DMS79 (cell line): Measurements from ENCODE around the gene NMT1.
"Not testable (repeated sequence)": the region's sequence is repeated elsewhere in the genome, so short reads cannot be mapped to it uniquely, and the experiment has no call there.

Experiments used
- DNase-seq: peaks from one replicate; lab custom pipeline; 2025; lab: John Stamatoyannopoulos, UW

The NMT1 gene

DNA sequence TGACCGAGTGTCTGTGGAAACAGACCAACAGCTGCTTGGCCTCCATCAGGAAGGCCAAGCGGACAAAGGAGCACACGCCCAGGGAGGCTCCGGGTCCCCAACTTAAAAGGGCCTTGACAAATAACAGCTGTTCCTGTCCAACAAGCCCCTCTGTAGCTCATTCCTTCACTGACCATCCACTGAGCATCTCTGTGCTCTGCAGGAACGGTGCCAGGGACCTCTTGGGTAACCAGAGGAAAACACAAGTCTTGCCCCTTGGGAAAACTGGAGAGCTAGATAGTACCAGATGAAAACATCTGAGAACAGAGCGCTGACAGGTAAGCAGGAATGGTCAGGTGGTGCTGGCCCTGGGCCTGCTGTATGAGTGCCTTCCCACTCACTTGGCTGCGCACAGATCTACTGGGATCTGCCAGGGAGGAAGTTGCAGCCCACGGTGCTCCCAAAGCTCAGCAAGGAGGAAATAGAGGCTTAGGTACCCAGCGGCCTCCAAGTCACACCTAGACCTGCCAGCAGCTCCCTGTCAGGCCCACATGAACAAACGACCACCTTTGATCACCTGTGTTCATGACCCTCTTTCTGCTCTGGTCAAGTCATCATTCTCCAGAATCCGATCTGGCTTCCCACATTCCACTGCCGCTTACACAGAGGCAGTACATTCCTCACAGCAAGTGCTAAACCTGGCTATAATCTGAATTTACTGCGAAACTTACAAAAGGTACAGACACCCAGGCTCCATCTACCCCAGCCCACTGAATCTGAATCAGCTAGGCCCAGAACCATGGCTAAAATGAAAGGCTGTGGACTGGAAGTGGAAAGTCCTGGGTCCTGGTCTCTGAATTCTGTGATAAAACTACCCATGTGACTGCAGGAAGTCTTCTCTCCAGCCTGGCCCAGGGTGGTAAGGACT, 22.1 kb upstream of the NMT1 start:
- no peak for DNase-seq

DNA sequence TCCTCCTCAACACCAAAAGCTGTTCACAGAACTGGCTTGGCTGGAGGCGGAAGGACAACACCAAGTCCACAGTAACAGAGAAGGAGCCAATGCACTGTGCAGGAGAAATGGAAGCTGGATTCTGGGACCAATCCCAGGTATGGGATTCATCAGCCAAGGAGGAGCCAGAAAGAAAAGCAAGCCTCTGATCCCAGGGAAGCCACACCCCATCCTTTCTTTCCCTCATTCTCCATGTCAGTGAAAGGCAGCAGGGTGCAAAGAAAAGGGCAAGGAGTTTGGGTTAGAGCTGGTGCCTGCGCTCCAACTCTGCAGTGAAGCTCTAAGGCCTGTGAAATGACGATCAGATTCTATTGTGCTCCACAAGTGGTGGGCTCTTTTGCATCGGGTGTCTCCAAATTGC, 20.7 kb upstream of the NMT1 start:
- DNase-seq: no peak

DNA sequence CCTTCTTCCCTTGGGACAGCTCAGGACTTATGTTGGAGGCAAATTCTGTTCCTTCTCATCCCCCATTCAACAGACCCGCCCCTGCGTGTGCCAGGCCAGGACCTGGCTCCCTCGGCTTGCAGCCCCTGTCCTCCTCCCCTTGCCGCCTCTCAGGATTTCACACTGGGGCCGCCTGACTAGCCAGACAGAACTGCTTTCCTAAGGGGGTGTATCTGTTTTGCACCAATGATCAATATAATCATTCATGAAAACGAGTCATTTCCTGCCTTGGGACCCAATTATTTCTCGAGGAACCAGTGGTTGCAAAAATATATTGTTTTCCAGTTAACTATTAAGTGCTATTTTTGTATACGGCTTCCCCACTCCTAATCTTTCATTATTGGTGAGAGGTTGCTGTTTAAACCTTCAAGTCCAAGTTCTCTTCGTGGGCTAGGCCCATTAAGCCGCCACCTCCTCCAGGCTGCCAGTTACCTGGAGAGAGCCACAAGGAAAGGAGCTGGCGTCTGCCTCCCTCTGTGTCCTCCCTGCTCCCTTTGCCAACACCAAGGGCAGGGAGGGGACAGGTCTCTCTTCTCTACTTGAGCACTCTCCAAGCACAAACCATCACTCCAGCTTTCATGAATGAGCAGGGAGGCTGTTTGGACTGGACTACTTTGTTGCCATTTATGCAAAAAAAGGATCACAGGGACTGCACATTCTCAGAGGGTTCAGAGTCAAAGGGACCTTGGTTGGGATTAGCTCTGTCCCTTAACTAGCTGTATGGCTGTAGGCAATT, 18.6 kb upstream of the NMT1 start:
- DNase-seq: peak; percentile 44

DNA sequence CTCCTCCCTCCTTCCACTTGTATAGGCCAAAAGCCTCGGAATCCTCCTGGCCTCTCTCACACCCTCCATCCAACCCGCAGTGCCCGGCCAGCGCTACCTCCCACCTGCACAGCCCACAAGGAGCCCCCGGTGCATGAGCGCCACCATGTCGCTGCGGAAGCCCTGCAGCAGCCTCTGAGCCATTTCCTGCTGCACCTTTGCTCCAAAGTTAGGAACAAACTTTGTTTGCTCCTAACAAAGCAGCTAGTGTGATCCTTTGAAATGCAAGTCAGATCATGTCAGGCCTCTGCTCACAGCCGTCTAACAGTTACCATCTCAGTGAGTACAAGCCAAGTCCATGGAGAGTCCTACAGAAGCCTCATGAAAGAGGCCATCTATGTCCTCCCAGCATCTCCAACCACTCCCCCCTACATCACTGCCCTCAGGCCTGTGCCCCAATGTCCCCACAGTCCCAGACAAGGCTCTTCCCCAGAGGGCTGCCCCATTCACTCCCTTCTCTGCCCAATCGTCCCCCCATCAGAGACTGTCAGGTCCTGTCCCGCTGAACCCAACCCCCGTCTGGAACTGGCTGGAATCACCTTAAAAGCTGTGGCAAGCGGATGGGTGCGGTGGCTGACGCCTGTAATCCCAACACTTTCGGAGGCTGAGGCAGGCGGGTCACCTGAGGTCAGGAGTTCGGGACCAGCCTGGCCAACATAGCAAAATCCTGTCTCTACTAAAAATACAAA, 17.1 kb upstream of the NMT1 start:
- DNase-seq: no peak

DNA sequence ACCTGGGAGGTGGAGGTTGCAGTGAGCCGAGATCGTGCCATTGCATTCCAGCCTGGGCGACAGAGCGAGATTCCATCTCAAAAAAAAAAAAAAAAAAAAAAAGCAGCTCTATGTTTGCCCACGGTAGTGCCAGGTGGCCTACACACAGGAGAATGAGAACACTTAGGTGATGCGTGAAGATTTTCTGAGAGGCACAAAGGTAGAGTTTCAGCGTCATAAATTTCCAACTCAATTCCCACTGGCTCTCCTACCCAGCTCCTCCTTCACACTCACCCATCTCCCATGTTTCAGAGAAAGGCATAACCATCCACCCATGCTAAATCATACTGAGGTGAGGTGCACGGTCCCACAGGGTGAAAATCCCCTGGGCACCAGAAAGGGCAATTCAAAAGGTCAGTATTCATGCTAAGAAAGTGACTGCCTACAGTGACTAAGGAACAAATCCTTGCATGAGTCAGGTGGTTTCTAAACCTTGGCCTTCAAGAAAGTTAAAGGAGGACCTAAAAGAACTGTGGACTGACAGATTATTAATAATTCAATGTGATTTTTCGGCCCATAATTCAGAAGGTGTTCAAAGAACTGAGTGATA, 14.5 kb upstream of the NMT1 start:
- DNase-seq: peak; percentile 91

DNA sequence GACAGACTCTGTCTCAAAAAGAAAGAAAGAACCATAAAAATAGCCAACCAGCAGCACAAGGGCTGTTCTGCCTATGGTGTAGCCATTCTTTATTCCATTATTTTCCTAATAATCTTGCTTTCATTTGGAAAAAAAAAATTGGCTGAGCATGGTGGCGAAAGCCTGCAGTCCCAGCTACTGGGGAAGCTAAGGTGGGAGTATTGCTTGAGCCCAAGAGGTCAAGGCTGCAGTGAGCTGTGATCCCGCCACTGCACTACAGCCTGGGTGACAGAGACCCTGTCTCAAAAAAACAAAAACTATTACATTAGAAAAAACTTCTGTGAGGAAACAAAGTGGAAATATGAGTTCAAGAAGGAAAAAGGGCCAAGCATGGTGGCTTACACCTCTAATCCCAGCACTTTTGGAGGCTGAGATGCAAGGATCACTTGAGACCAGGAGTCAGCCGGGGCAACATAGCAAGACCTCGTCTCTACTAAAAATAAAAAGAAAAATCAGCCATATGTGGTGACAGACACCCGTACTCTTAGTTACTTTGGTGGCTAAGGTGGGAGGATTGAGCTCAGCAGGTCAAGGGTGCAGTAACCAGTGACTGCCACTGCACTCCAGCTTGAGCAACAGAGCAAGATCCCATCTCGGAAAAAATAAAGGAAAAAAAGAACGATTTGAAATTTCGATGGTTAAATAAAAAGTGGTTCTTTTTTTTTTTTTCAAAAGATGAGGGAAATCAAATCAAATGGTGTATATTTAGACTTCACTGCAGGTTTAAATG, 12.1 kb upstream of the NMT1 start:
- DNase-seq: no peak

DNA sequence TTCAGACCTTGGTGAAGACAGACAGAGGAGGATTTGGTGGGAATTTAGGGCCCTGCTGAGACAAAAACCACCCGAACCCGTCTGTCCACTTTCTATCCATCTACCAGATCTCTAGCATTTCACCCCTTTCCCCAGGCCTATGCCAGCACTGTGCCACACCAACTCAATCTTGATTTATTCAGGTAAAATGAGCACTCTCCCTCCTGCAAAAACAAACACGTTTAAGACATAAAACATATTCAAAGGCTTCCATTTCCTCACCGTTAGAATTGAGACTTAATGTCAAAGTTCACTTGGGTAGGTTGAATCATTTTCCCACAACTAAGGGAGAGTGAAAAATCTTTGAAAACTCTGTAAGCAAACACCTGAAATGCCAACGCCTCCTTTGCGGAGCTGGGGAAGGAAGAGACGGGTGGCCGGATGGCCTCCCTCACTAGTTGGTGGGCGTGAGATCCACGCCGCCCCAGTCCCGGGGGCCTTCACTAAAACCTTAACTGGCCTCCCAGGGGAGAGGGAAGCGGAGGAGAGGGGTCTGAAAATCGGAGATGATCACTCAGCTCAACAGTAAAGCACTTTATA, 10.5 kb upstream of the NMT1 start:
- peak; percentile 37 for DNase-seq

DNA sequence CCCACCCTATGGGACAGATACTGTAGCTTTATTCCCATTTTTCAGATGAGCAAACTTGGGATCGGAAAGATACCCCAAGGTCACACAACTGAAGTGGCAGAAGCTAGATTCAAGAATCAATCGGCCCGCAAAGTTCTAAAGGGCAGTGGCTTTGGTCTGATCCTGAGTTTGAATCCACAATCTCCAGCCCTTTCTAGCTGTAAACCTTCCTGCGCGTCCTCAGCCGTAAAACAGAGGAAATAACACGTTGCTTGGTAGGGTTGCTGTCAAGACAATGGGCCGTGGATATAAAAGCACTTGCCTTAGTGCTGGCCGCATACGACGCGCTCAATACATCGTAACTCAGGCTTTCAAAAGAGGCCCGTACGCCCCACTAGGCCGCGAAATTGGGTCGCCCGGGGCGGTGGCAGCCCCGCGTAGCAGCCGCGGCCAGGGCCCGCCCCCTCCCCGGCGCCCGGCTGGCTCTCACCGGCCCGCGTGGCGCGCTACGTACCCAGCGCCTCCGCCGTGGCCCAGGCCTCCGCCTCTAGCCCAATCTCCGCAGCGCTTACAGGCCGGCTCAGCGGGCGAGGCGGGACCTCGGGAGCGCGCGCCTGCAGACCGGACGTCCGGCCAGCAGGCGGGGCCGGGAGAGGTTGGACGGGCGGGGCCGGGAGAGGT, 9.9 kb upstream of the NMT1 start, which contains the start of gene DCAKD:
DCAKD (minus strand) TSS at position 573 of the 660 bp plus-strand sequence. CDS start 16,747 bp downstream, outside the sequence.
- peak; percentile 82 for DNase-seq

DNA sequence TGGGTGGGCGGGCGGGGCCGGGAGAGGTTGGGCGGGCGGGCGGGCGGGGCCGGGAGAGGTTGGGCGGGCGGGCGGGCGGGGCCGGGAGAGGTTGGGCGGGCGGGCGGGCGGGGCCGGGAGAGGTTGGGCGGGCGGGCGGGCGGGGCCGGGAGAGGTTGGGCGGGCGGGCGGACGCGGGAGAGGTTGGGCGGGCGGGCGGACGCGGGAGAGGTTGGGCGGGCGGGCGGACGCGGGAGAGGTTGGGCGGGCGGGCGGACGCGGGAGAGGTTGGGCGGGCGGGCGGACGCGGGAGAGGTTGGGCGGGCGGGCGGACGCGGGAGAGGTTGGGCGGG, 9.4 kb upstream of the NMT1 start:
- not testable (repeated sequence) for DNase-seq

DNA sequence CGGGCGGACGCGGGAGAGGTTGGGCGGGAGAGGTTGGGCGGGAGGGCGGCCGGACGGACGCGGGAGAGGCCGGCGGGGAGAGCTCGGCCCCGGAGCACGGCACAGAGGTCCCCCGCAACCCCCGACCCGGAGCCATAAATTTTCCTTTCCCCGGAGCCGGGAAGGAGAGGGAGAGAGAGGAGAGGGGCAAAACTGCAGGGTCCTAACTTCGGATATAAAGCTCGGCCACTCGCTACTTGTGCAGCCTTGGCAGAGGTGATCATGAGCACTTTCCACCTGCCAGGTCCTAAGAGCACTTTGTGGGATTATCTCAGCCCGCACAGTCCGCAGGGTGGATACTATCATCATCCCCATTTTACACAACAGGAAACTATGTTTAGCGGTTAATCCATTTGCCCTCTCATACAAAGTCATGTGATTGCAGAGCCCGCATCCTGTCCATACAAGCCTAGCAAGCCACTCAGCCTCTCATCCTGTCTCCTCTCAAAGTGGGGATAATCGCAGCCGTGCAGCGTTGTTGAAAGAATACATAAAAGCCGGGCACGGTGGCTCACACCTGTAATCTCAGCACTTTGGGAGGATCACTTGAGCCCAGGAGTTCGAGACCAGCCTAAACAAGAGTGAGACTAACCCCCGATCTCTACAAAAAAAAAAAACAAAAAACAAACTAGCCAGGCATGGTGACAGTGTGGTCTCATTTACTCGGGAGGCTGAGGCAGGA, 8.9 kb upstream of the NMT1 start:
- DNase-seq: peak; percentile 19

DNA sequence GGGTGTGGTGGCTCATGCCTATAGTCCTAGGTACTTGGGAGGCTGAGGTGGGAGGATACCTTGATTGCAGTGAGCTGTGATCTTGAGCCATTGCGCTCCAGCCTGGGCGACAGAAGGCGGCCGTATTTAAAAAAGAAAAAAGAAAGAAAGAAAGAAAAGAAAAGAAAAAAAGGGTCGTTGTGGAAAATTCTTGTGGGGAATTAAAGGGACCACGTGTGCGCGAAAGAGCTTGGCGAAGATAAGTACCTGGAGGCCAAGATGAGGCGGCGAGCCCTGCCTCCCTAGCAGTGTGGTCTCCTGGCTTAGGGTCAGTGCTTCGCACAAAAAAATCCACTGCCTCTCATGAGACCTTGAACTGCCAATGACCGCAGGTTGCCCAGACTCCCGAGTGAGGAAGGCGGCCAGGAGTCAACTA, 728 bp upstream of the NMT1 start:
- DNase-seq: no peak

DNA sequence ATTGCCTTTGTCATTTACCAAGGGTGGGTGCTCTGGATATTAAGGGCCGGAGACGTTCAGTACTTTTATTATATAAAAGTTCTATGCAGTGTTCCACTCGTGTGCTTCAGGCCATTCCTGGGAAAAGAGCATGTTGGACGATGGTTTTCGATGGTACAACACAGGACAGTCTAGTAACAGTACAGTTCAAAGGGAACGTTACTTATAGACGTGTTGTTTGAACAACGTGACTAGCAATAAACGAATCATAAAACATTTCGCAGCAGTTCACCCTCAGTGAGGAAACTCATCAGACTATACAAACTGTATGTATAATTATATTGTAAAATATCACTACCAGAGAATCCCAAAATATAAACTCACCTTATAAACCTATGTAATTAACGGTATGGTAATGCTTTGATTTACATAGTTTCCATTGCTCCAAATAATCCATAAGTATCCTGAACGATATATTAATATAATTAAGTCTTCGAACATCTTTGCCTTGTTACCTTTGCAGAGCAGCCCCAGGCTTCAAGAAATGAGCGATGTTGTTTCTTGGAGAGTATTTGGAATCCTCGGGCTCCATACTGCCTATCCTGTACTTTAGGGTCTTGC, 589 bp downstream of the NMT1 start:
- no peak for DNase-seq

DNA sequence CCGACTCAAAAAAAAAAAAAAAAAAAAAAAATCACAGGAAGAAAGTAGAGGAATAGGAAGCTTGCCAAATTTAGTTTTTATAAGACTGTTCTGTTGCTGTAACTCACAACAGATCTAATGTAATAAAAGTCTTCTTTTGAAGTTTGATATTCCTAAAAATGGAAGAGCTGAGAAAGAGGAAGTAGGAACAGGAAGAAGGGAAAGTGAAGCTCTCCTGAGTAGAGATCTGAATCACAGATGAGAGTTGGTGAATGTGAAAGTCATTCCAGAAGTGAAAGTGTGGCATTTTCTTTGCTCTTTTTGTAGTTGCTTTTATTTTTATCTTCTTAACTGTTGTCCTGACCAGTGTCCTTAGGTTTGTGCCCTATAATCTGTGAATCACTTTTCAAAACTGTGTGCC, 2.1 kb downstream of the NMT1 start:
- no peak for DNase-seq

DNA sequence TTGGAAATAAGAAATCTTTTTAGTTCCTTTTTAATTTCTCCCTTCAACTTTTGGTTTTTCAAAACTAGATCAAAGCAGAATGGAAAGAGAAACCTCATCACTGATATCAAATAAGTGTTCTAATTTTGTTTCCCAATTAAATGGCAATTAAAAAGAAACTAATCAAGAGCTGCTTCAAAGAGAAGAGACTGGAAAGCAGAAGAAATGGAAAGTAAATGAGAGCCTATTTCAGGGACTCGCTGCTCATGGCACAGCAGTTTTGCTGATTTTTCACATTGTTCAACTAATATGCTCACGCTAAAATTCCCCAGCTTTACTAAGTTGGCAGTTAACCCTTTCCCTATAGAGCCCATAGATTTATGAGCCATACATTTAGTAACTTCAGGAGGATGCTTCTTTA, 6.5 kb downstream of the NMT1 start:
- no peak for DNase-seq

DNA sequence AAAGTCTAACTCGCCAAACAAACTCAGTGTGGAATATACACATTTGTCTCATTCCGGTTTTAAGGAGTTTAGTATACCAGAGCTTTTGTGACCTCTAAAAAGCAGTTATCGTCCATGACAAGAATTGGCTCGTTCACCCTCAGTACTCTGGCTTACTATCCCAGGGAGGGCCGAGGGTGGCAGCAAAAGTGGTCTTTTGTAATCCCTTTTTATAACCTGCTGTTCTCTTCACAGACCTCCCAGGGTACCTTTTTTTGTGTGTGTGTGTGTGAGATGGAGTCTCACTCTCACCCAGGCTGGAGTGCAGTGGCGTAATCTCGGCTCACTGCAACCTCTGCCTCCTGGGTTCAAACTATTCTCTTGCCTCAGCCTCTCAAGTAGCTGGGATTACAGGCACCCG, 8.9 kb downstream of the NMT1 start:
- DNase-seq: no peak

DNA sequence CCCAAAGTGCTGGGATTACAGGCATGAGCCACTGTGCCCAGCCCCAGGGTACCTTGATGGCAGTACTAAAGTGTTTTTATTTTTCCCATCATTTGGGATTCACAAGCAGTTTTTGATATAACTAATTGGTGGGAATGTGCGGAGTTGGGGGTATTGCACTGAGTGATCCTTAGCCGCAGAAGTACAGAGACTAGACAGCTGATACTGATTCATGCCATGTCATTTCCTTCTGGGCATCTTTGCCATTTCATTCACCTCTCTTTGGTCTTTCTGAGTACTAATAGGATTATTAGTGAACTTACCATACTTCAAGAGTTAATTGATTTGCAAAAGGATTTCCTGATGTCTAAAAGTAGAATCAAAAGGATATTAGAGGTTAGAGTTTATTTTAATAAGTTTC, 9.7 kb downstream of the NMT1 start:
- DNase-seq: no peak

DNA sequence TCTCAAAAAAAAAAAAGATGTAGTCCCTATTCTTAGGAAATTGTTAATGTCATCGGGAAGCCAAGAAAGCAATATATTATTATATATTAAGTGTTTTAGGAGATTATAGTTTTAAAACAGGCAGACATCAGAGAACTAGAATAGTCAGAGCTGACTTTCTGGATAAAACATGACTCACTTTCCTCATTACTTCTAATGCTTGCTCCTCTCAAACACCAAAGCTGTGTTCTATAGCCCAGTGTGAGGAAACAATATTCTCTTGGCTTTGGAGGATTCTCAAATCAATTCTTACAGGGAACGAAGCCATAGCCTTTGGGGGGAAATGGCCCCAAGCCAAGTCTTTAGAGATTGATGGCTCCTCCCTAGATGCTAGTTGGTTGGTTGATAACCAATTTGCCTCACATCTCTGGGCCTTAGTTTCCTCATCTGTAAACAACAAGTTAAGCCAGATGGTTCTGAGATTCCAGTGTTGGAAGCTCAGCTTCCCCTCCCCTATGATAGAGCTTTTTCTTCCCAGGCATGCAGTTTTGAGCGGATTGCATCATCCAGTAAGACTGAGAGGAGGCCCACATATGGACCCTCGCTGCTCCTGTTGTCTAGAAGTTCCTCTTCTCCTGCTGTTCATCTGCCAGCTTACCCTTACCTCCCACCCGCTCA, 12.4 kb downstream of the NMT1 start:
- no peak for DNase-seq

DNA sequence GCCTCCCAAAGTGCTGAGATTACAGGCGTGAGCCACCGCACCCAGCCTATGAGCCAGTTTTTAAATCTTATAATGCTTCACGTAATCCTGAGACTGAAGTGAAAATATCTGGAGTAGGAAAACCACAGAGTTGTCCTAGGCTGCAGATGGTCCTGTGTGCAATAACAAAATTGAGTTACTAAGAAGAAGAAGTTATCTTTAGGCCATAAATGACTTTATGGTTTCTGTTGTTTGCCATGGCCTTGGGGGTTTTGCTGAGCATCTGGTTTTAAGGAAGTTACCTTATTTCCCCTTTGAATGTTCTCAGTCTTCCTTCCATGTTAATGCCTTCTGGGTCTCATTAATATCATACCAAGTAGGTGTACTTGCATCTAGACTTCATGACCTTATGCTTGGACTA, 16.5 kb downstream of the NMT1 start:
- no peak for DNase-seq
